Measurements from ENCODE around the gene TMCC2.
"Not testable (repeated sequence)": the region's sequence is repeated elsewhere in the genome, so short reads cannot be mapped to it uniquely, and the experiment has no call there.

TMCC2 gene

GRCh38 chr1:205285381-205286101, 57.8 kb downstream of the TMCC2 start:
- no peak for DNase-seq

GRCh38 chr1:205286335-205286950, 58.7 kb downstream of the TMCC2 start:
- DNase-seq = no peak

- DNase-seq = no peak
Observed at GRCh38 chr1:205287076-205287475, 59.3 kb downstream of the TMCC2 start.

- DNase-seq = no peak
Observed at GRCh38 chr1:205287767-205288559, 60.2 kb downstream of the TMCC2 start.

GRCh38 chr1:205291596-205291995, 63.9 kb downstream of the TMCC2 start:
- no peak for DNase-seq

- no peak for DNase-seq
Observed at GRCh38 chr1:205293350-205294074, 65.8 kb downstream of the TMCC2 start.

- no peak for DNase-seq
Observed at GRCh38 chr1:205294175-205294917, 66.6 kb downstream of the TMCC2 start.

GRCh38 chr1:205294934-205295333, 67.2 kb downstream of the TMCC2 start:
- no peak for DNase-seq

GRCh38 chr1:205296154-205296553, 68.4 kb downstream of the TMCC2 start:
- DNase-seq = no peak

- not testable (repeated sequence) for DNase-seq
Observed at GRCh38 chr1:205297546-205298177, 69.9 kb downstream of the TMCC2 start.

GRCh38 chr1:205298191-205298994, 70.6 kb downstream of the TMCC2 start:
- DNase-seq = no peak

- DNase-seq = no peak
Observed at GRCh38 chr1:205300149-205300548, 72.4 kb downstream of the TMCC2 start.

GRCh38 chr1:205301205-205301821, 73.6 kb downstream of the TMCC2 start:
- DNase-seq = no peak

- DNase-seq = no peak
Observed at GRCh38 chr1:205301842-205302588, 74.3 kb downstream of the TMCC2 start.

- DNase-seq = no peak
Observed at GRCh38 chr1:205303247-205303888, 75.6 kb downstream of the TMCC2 start.

- DNase-seq = no peak
Observed at GRCh38 chr1:205304046-205304694, 76.4 kb downstream of the TMCC2 start.

GRCh38 chr1:205304695-205305070, 76.9 kb downstream of the TMCC2 start:
- no peak for DNase-seq

GRCh38 chr1:205306929-205307566, 79.3 kb downstream of the TMCC2 start:
- DNase-seq = no peak

All from cortex of kidney (tissue), 1 donor.